OCI-LY1 (cell line): ENCODE measurements around the gene NPAS2.

ENCODE experiments used
- H2AFZ ChIP-seq: fragments of 200-600 bp; sonication (generic), shearing (Covaris generic); 2 replicates; pipeline ENCODE4 v1.6.0; 2014; ENCODE audit warnings: antibody characterized with exemption, mild to moderate bottlenecking, low read length
- H3F3A ChIP-seq: fragments of 200-600 bp; sonication (generic), shearing (Covaris generic); 2 replicates; pipeline ENCODE4 v1.6.0; 2014; ENCODE audit warnings: mild to moderate bottlenecking, antibody characterized with exemption, low read length, moderate library complexity; ENCODE audit not compliant: insufficient read depth
- H3K27ac ChIP-seq: fragments of 200-600 bp; sonication (generic); 2 replicates; pipeline ENCODE4 v1.5.1; 2014; ENCODE audit warnings: low read length, mixed run types, mild to moderate bottlenecking, low read depth; ENCODE audit not compliant: poor library complexity, severe bottlenecking
- H3K27me3 ChIP-seq: fragments of 200-600 bp; sonication (generic); 2 replicates; pipeline ENCODE4 v1.6.0; 2014; ENCODE audit warnings: antibody characterized with exemption, mild to moderate bottlenecking, low read length, moderate library complexity; ENCODE audit not compliant: insufficient read depth
- H3K36me3 ChIP-seq: fragments of 200-600 bp; sonication (generic); 2 replicates; pipeline ENCODE4 v1.6.1; 2014; ENCODE audit warnings: mild to moderate bottlenecking, antibody characterized with exemption, low read length, moderate library complexity, mixed read lengths; ENCODE audit not compliant: insufficient read depth
- H3K4me1 ChIP-seq: fragments of 200-600 bp; sonication (generic); 2 replicates; pipeline ENCODE4 v1.5.1; 2014; ENCODE audit warnings: mild to moderate bottlenecking, low read length, moderate library complexity; ENCODE audit not compliant: insufficient read depth, severe bottlenecking
- H3K4me2 ChIP-seq: fragments of 200-600 bp; sonication (generic), shearing (Covaris generic); 2 replicates; pipeline ENCODE4 v1.6.1; 2014; ENCODE audit warnings: low read length
- H3K4me3 ChIP-seq: fragments of 200-600 bp; sonication (generic); 2 replicates; pipeline ENCODE4 v1.5.1; 2014; ENCODE audit warnings: low read length, low read depth, mild to moderate bottlenecking, mixed read lengths; ENCODE audit not compliant: poor library complexity, severe bottlenecking
- H3K79me2 ChIP-seq: fragments of 200-600 bp; shearing (Covaris generic); 2 replicates; pipeline ENCODE4 v1.6.1; 2016; ENCODE audit warnings: mixed run types, low read length, mixed read lengths; ENCODE audit not compliant: insufficient read depth
- H3K9ac ChIP-seq: fragments of 200-600 bp; sonication (generic), shearing (Covaris generic); 2 replicates; pipeline ENCODE4 v1.6.1; 2014; ENCODE audit warnings: mild to moderate bottlenecking, low read length, mixed read lengths
- H3K9me2 ChIP-seq: fragments of 200-600 bp; sonication (generic), shearing (Covaris generic); 2 replicates; pipeline ENCODE4 v1.6.1; 2014; ENCODE audit warnings: low read depth, mild to moderate bottlenecking, low read length, mixed read lengths
- H3K9me3 ChIP-seq: fragments of 200-600 bp; shearing (Covaris generic); 2 replicates; pipeline ENCODE4 v1.6.1; 2014; ENCODE audit warnings: low read length, mixed read lengths
- H4K20me1 ChIP-seq: fragments of 200-600 bp; sonication (generic), shearing (Covaris generic); 2 replicates; pipeline ENCODE4 v1.6.0; 2016; ENCODE audit warnings: mild to moderate bottlenecking, low read length; ENCODE audit not compliant: insufficient read depth
- EZH2 ChIP-seq: fragments of 200-600 bp; sonication (generic), shearing (Covaris generic); IDR thresholded peaks from 2 replicates; pipeline ENCODE4 v1.8.0; 2017; ENCODE audit warnings: borderline replicate concordance, mixed run types, mild to moderate bottlenecking, antibody characterized with exemption, low read length, moderate library complexity, mixed read lengths
- TF ChIP-seq, protein P1 (sequence below): fragments of 200-600 bp; sonication (generic), shearing (Covaris generic); IDR thresholded peaks from 2 replicates; pipeline ENCODE4 v1.5.1; 2017; ENCODE audit warnings: mild to moderate bottlenecking, antibody characterized with exemption, low read length, moderate library complexity, mixed read lengths

Gene NPAS2

DNA sequence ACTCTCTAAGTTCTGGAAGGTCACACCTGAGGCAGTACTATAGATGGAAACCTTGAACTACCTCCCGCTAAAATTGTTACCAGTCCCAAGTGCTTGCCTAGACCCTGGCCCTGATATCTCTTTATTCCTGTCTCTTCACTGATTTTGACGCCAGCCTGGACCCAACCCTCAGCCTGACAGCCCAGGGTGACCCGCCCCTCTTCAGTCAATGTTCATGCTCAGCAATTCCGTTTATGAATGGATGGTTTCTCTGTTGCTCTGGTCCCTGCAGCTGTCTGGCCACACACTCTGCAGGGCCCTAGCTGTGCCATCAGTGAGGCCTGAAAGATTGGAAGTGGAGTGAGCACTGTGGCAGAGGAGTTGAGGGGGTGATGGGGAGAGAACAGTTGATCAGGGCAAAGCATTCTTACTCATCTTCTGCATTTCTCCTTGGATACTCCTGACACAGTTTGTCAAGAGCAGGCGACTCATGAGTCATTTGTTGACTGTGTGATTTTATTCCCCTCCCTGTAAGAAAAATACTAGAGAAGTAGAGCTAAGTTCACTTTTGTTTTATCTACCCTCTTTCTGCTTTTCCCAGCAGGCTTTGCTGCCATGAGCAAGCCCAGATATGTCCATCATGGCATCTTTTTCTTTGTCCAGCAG, 46.0 kb downstream of the NPAS2 start:
- no peak overlapping the region for H3K4me2 ChIP-seq

DNA sequence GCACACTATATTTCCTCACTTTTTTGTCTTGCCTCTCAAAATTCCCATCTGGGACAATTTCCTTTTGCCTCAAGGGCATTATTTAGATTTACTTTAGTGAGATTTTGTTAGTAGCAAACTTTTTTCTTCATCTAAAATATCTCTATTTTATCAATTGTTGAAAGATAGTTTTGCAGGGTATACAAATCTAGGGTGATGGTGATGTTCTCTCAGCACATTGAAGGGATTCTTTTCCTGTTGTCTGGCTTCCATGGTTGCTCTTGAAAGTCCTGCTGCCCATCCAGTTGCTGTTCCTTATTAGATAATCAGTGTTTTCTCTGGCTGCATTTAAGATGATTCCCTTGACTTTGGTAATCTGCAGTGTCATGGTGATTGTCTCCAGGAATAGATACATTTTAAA, 48.1 kb downstream of the NPAS2 start:
- no peaks in the 10 kb centered on the region for H4K20me1 ChIP-seq
- TF ChIP-seq EZH2: no peak
- TF ChIP-seq, protein P1, sequence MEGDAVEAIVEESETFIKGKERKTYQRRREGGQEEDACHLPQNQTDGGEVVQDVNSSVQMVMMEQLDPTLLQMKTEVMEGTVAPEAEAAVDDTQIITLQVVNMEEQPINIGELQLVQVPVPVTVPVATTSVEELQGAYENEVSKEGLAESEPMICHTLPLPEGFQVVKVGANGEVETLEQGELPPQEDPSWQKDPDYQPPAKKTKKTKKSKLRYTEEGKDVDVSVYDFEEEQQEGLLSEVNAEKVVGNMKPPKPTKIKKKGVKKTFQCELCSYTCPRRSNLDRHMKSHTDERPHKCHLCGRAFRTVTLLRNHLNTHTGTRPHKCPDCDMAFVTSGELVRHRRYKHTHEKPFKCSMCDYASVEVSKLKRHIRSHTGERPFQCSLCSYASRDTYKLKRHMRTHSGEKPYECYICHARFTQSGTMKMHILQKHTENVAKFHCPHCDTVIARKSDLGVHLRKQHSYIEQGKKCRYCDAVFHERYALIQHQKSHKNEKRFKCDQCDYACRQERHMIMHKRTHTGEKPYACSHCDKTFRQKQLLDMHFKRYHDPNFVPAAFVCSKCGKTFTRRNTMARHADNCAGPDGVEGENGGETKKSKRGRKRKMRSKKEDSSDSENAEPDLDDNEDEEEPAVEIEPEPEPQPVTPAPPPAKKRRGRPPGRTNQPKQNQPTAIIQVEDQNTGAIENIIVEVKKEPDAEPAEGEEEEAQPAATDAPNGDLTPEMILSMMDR: no peak
- H3K4me3 ChIP-seq: no peak overlapping the region
- peaks cover 4% of the 10 kb centered on the region; the same call in 1 of the 2 replicates for H3K36me3 ChIP-seq
- H3K9me2 ChIP-seq: no peaks in the 10 kb centered on the region
- peaks cover 18% of the 10 kb centered on the region for H3K9me3 ChIP-seq
- H2AFZ ChIP-seq: no peak overlapping the region
- no peak overlapping the region for H3K27ac ChIP-seq
- H3K79me2 ChIP-seq: no peaks in the 10 kb centered on the region
- peaks cover 4% of the 10 kb centered on the region; the same call in 1 of the 2 replicates for H3F3A ChIP-seq
- no peak overlapping the region for H3K9ac ChIP-seq
- H3K4me2 ChIP-seq: no peak overlapping the region
- no peaks in the 10 kb centered on the region for H3K27me3 ChIP-seq
- H3K4me1 ChIP-seq: peaks cover 13% of the 10 kb centered on the region

More for the DNA sequence above, 46.0 kb downstream of the NPAS2 start:
- TF ChIP-seq, protein P1: no peak
- no peak for TF ChIP-seq EZH2
- Histone ChIP-seq H3K79me2 (no peaks in the 10 kb centered on the region), H3F3A (peaks cover 4% of the 10 kb centered on the region; the same call in 1 of the 2 replicates), H3K36me3 (peaks cover 4% of the 10 kb centered on the region; the same call in 1 of the 2 replicates), H3K27me3 (no peaks in the 10 kb centered on the region), H3K9me2 (no peaks in the 10 kb centered on the region), H3K4me1 (peaks cover 28% of the 10 kb centered on the region), H3K27ac (no peak overlapping the region), H3K9me3 (peaks cover 18% of the 10 kb centered on the region), H4K20me1 (no peaks in the 10 kb centered on the region), H2AFZ (no peak overlapping the region), H3K4me3 (no peak overlapping the region), H3K9ac (no peak overlapping the region)

DNA sequence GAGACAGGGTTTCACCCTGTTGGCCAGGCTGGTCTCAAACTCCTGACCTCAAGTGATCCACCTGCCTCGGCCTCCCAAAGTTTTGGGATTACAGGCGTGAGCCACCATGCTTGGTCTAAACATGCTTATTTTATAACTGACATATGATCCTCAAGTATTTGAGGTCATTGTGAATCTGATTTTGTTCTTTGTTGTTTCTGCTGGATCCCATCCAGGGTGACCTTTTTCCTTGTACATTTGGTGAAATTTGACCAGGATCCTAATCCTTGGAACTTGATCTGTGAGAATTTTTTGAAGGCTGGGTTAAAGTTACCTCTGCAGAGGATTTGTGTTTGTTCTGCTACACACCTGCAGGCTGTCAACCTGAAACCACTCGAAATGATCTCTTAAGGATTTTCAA, 49.2 kb downstream of the NPAS2 start:
- Histone ChIP-seq H3K79me2 (no peaks in the 10 kb centered on the region), H3K9ac (no peak overlapping the region), H3K4me1 (peaks cover 19% of the 10 kb centered on the region), H3K4me3 (no peak overlapping the region), H2AFZ (no peak overlapping the region), H3K36me3 (no peaks in the 10 kb centered on the region), H3F3A (peaks cover 4% of the 10 kb centered on the region; the same call in 1 of the 2 replicates), H4K20me1 (no peaks in the 10 kb centered on the region), H3K4me2 (no peak overlapping the region), H3K27me3 (no peaks in the 10 kb centered on the region), H3K9me2 (no peaks in the 10 kb centered on the region), H3K27ac (no peak overlapping the region), H3K9me3 (peaks cover 18% of the 10 kb centered on the region)
- TF ChIP-seq, protein P1: no peak
- TF ChIP-seq EZH2: no peak
